HG03135 (cell line): ENCODE measurements around the gene NELFCD.
"Not testable (repeated sequence)": the region's sequence is repeated elsewhere in the genome, so short reads cannot be mapped to it uniquely, and the experiment has no call there.

Source experiments
- ATAC-seq: cut with Tn5 transposase; IDR thresholded peaks from one replicate; pipeline ENCODE4 v1.9.1; 2021; ENCODE audit warnings: mild to moderate bottlenecking, moderate library complexity; ENCODE audit not compliant: unreplicated experiment

NELFCD gene

GRCh38 chr20:58971429-58971828 is 9.6 kb upstream of the NELFCD start:
- ATAC-seq, result no peak

GRCh38 chr20:58973179-58973578 is 7.9 kb upstream of the NELFCD start:
- ATAC-seq, result no peak

- no peak for ATAC-seq
Observed at GRCh38 chr20:58973866-58974265, 7.2 kb upstream of the NELFCD start.

GRCh38 chr20:58975353-58975752 is 5.7 kb upstream of the NELFCD start:
- no peak for ATAC-seq

- no peak for ATAC-seq
Observed at GRCh38 chr20:58976061-58976730, 4.9 kb upstream of the NELFCD start.

- no peak for ATAC-seq
Observed at GRCh38 chr20:58978351-58979190, 2.5 kb upstream of the NELFCD start.

- ATAC-seq, result no peak
Observed at GRCh38 chr20:58981628-58982364, 740 bp downstream of the NELFCD start.

GRCh38 chr20:58982406-58983114 is 1.5 kb downstream of the NELFCD start:
- ATAC-seq, result no peak

- not testable (repeated sequence) for ATAC-seq
Observed at GRCh38 chr20:58983115-58983468, 2.0 kb downstream of the NELFCD start.

GRCh38 chr20:58984691-58985090 is 3.6 kb downstream of the NELFCD start:
- no peak for ATAC-seq

GRCh38 chr20:58985656-58986055 is 4.6 kb downstream of the NELFCD start:
- no peak for ATAC-seq

- no peak for ATAC-seq
Observed at GRCh38 chr20:58986286-58986967, 5.4 kb downstream of the NELFCD start.

- no peak for ATAC-seq
Observed at GRCh38 chr20:58986968-58987517, 6.0 kb downstream of the NELFCD start.

- no peak for ATAC-seq
Observed at GRCh38 chr20:58987790-58988564, 6.9 kb downstream of the NELFCD start.

- no peak for ATAC-seq
Observed at GRCh38 chr20:58988565-58988882, 7.5 kb downstream of the NELFCD start.

- no peak for ATAC-seq
Observed at GRCh38 chr20:58989196-58989595, 8.1 kb downstream of the NELFCD start.

GRCh38 chr20:58990651-58991445 is 9.8 kb downstream of the NELFCD start:
- ATAC-seq, result no peak

- ATAC-seq, result no peak
Observed at GRCh38 chr20:58991715-58992114, 10.7 kb downstream of the NELFCD start.

- ATAC-seq, result no peak
Observed at GRCh38 chr20:58992911-58993310, 11.9 kb downstream of the NELFCD start.
